K562 (cell line): ENCODE results near the gene CZIB. TPM values are rescaled to one million over a fixed set of nuclear protein-coding genes. Genes with fewer than 3 reads are reported as not detected.

Experiments
- ATAC-seq: fragments of 200-7000 bp; cut with Tn5 transposase; 3 replicates; pipeline ENCODE4 v1.9.1; 2020; ENCODE audit warnings: moderate library complexity
- BruUV-seq: library from RNA; stranded (reverse); fragments of 400-500 nt; replicated peaks from 2 replicates; lab custom pipeline; 2021; lab: Mats Ljungman, UMichigan
- CTCF ChIA-PET: fragments of 300-600 bp; formaldehyde crosslinking; extraction: SDS; loops from one replicate; lab custom pipeline; 2021; ENCODE audit warnings: low intra/inter-chr PET ratio; lab: Yijun Ruan, JAX
- POLR2A ChIA-PET: fragments of 300-600, 350-650 bp; sonication (Branson Sonifier 250); formaldehyde crosslinking; extraction: SDS; loops from one replicate; lab custom pipeline; 2021; ENCODE audit warnings: antibody characterized with exemption, inconsistent platforms; lab: Yijun Ruan, JAX
- DNase-seq, 4 experiments: peaks; one replicate each; pipeline versions ENCODE4 v3.0.0 to v3.0.0-alpha.2; 2011 to 2018; ENCODE audit warnings: low spot score in 3 of 4, mixed read lengths in 3 of 4; ENCODE audit errors: extremely low read depth in 1 of 4
- FAIRE-seq: peaks from 2 replicates; lab custom pipeline; 2011; peaks lifted over from hg19 to GRCh38; lab: Jason Lieb, UNC
- H2AFZ ChIP-seq: 2 replicates; pipeline ENCODE4 v1.6.0; 2011; ENCODE audit warnings: low read depth, low read length, control low read depth, inconsistent platforms
- H3K27ac ChIP-seq: fragments of 200-600 bp; 3 replicates; pipeline ENCODE4 v1.8.0; 2011; ENCODE audit warnings: low read depth, mild to moderate bottlenecking, control low read depth, inconsistent platforms, low read length, moderate library complexity, mixed read lengths; ENCODE audit errors: extremely low read depth
- H3K27me3 ChIP-seq, 2 experiments: fragments of 300-600 bp in 1 of 2; 2 replicates in 1 of 2; 3 replicates in 1 of 2; pipeline versions ENCODE4 v1.6.0 to v1.8.0; 2011; ENCODE audit warnings: inconsistent platforms in 2 of 2, low read length in 2 of 2, mild to moderate bottlenecking in 1 of 2, mixed read lengths in 1 of 2, moderate library complexity in 1 of 2; ENCODE audit not compliant: control insufficient read depth in 2 of 2, insufficient read depth in 2 of 2
- H3K36me3 ChIP-seq: fragments of 300-600 bp; 3 replicates; pipeline ENCODE4 v1.8.0; 2011; ENCODE audit warnings: mild to moderate bottlenecking, low read length, inconsistent platforms; ENCODE audit not compliant: control insufficient read depth, insufficient read depth
- H3K4me1 ChIP-seq, 2 experiments: fragments of 200-600 bp in 1 of 2; replicated peaks in 1 of 2; 2 replicates in 1 of 2; 3 replicates in 1 of 2; pipeline versions ENCODE4 v1.5.1 to v1.8.0; 2011; ENCODE audit warnings: inconsistent platforms in 2 of 2, low read length in 2 of 2, mild to moderate bottlenecking in 1 of 2, mixed read lengths in 1 of 2, moderate library complexity in 1 of 2; ENCODE audit not compliant: control insufficient read depth in 2 of 2, insufficient read depth in 2 of 2
- H3K4me2 ChIP-seq: 2 replicates; pipeline ENCODE4 v1.6.1; 2011; ENCODE audit warnings: low read length, control low read depth, inconsistent platforms, mixed read lengths; ENCODE audit not compliant: insufficient read depth
- H3K4me3 ChIP-seq: fragments of 200-600 bp; sonication (generic), shearing (Covaris generic); 2 replicates; pipeline ENCODE4 v1.5.1; 2016; ENCODE audit warnings: control low read depth, inconsistent platforms
- H3K79me2 ChIP-seq: fragments of 200-600 bp; 3 replicates; pipeline ENCODE4 v1.8.0; 2011; ENCODE audit warnings: low read length, inconsistent platforms; ENCODE audit not compliant: control insufficient read depth, insufficient read depth
- H3K9ac ChIP-seq, 2 experiments: 2 replicates each; pipeline versions ENCODE4 v1.6.0 to v1.6.1; 2011; ENCODE audit warnings: low read depth in 2 of 2, low read length in 2 of 2, control low read depth in 1 of 2, inconsistent platforms in 1 of 2, mild to moderate bottlenecking in 1 of 2, mixed read lengths in 1 of 2; ENCODE audit not compliant: insufficient read depth in 1 of 2
- H3K9me1 ChIP-seq: one replicate; pipeline ENCODE4 v1.6.0; 2011; ENCODE audit warnings: inconsistent platforms, mild to moderate bottlenecking, low read length, moderate library complexity; ENCODE audit not compliant: control insufficient read depth, insufficient read depth
- H3K9me3 ChIP-seq: replicated peaks from 2 replicates; pipeline ENCODE4 v1.5.1; 2011; ENCODE audit warnings: low read depth, low read length, inconsistent platforms; ENCODE audit not compliant: control insufficient read depth, insufficient read depth
- H4K20me1 ChIP-seq: replicated peaks from 2 replicates; pipeline ENCODE4 v1.6.1; 2011; ENCODE audit warnings: low read length, inconsistent platforms, mixed read lengths; ENCODE audit not compliant: control insufficient read depth, insufficient read depth
- CHCHD3 ChIP-seq: fragments of 250-450 bp; sonication (Bioruptor Pico); IDR thresholded peaks from 2 replicates; pipeline ENCODE4 v2.1.2; 2022; ENCODE audit warnings: mild to moderate bottlenecking
- FOXP4 ChIP-seq: sonication (generic); formaldehyde crosslinking; IDR thresholded peaks from 2 replicates; pipeline ENCODE4 v1.8.0; 2022; ENCODE audit warnings: mild to moderate bottlenecking, missing genetic modification reagents, borderline replicate concordance
- HMG20B ChIP-seq: fragments of 250-450 bp; sonication (Bioruptor Pico); IDR thresholded peaks from 2 replicates; pipeline ENCODE4 v1.5.0; 2021; ENCODE audit warnings: mild to moderate bottlenecking
- ILK ChIP-seq: fragments of 450-650 bp; IDR thresholded peaks from 2 replicates; pipeline ENCODE4 v1.6.1; 2016; ENCODE audit warnings: missing genetic modification characterization, low read depth, mild to moderate bottlenecking, missing compliant biosample characterization, moderate library complexity, borderline replicate concordance
- MITF ChIP-seq: IDR thresholded peaks from 2 replicates; pipeline ENCODE4 v1.6.1; 2014; ENCODE audit warnings: antibody characterized with exemption
- NR3C1 ChIP-seq: sonication (generic); formaldehyde crosslinking; IDR thresholded peaks from 2 replicates; pipeline ENCODE4 v1.8.1; 2022; ENCODE audit warnings: missing genetic modification reagents
- RREB1 ChIP-seq: fragments of 250-450 bp; sonication (Bioruptor Pico); IDR thresholded peaks from 2 replicates; pipeline ENCODE4 v1.4.0; 2020
- SRSF1 ChIP-seq: fragments of 200-400 bp; formaldehyde crosslinking; IDR thresholded peaks from 2 replicates; pipeline ENCODE4 v1.6.1; 2017; ENCODE audit warnings: mild to moderate bottlenecking, low read depth, low read length, moderate library complexity
- TARDBP ChIP-seq: fragments of 450-650 bp; IDR thresholded peaks from 2 replicates; pipeline ENCODE4 v1.6.1; 2016
- ZFP30 ChIP-seq: fragments of 250-450 bp; sonication (Bioruptor Pico); IDR thresholded peaks from 2 replicates; pipeline ENCODE4 v1.8.0; 2022; ENCODE audit warnings: moderate library complexity, mild to moderate bottlenecking, inconsistent platforms, borderline replicate concordance
- ZNF347 ChIP-seq: fragments of 450-650 bp; formaldehyde crosslinking; IDR thresholded peaks from 2 replicates; pipeline ENCODE4 v1.4.0; 2020; ENCODE audit warnings: low read depth, mild to moderate bottlenecking, moderate library complexity
- WGBS: fragments of 100-300 bp; shearing (Covaris generic); methylation state at CpG from one replicate; pipeline ENCODE4 v1.1.6; 2016; ENCODE audit warnings: low coverage, mixed read lengths; ENCODE audit not compliant: insufficient coverage; ENCODE audit errors: missing lambda C conversion rate; 5-methylcytosine and 5-hydroxymethylcytosine counted together
- in situ Hi-C: fragments of 300-500 bp; cut with MboI; formaldehyde crosslinking; loops from 4 replicates; pipeline ENCODE4 v1.15.0; 2018; ENCODE audit warnings: inconsistent platforms, mixed read lengths
- intact Hi-C: fragments of 100-400 bp; cut with micrococcal nuclease; formaldehyde crosslinking; loops from 2 replicates; pipeline ENCODE4 v1.14.2; 2022
- polyA plus RNA-seq, 8 experiments: library from polyadenylated mRNA; depleted of rRNA in 4 of 8; stranded (reverse) in 5 of 8; unstranded in 3 of 8; fragments of >200 nt; fragmentation: Nextera tagmentation in 2 of 8; fragmentation: Illumina TruSeq in 1 of 8; extraction: Ambion mirVana in 2 of 8; extraction: Trizol in 1 of 8; gene quantifications; 2 replicates each; pipeline versions ENCODE4 v1.2.1 to v1.2.3, GENCODE V29; 2011 to 2014; ENCODE audit warnings: inconsistent platforms in 1 of 8, missing spikeins in 1 of 8
- total RNA-seq, 7 experiments: library from RNA; depleted of rRNA in 6 of 7; stranded (reverse); fragments of >200 nt in 6 of 7; fragmentation: Illumina TruSeq in 2 of 7; extraction: Trizol in 2 of 7; gene quantifications; 2 replicates each; pipeline versions ENCODE4 v1.2.1 to v1.2.3, GENCODE V29; 2011 to 2021; ENCODE audit warnings: low replicate concordance in 1 of 7

CZIB gene
- total and polyA plus RNA-seq, 9 of the 15 experiments (the other 6 are each of a cell fraction or from before 2014, with no cell fraction given), result 52.6 to 111 (median 80.0) TPM

- CTCF ChIA-PET, result interaction anchor here (1.7 kb wide), 1 partner anchor 277 kb away, joined by 8 read pairs; no protein-coding TSS in a partner anchor
- in situ Hi-C loops, result loop anchor here (10.0 to 25.0 kb wide), 2 partner anchors 270 to 478 kb away; partner anchors contain the start of gene ECHDC2
- BruUV-seq, result no TSS peak
- no peak for TF ChIP-seq ZNF347 (CRISPR knock-in tag)
- no peak for TF ChIP-seq TARDBP
- TF ChIP-seq SRSF1, result no peak
- no peak for TF ChIP-seq FOXP4 (CRISPR knock-in tag)
- TF ChIP-seq RREB1 (CRISPR knock-in tag), result no peak
- TF ChIP-seq HMG20B (CRISPR knock-in tag), result no peak
- TF ChIP-seq CHCHD3 (CRISPR knock-in tag), result no peak
- no peak for TF ChIP-seq MITF
- no peak for TF ChIP-seq ILK (tag)
- TF ChIP-seq NR3C1 (CRISPR knock-in tag), result no peak
- no peak for TF ChIP-seq ZFP30 (CRISPR knock-in tag)
Observed at GRCh38 chr1:53182716-53183094, 37.7 kb downstream of the CZIB start.

More at GRCh38 chr1:53182716-53183094, 37.7 kb downstream of the CZIB start:
- peaks cover 16 to 34% of the 10 kb centered on the region in 2 experiments for H3K4me1 ChIP-seq
- no peaks in the 10 kb centered on the region for H3K9me3 ChIP-seq
- peak overlapping the region; percentile 61 for H3K4me2 ChIP-seq
- no peaks in the 10 kb centered on the region for H3K9me1 ChIP-seq
- no peak for DNase-seq
- H3K27ac ChIP-seq, result peak overlapping the region; percentile 59; the same call in 1 of the 3 replicates
- peak; percentile 2; the same call in 1 of the 3 replicates for ATAC-seq
- no peak overlapping the region for H3K4me3 ChIP-seq
- H3K79me2 ChIP-seq, result no peaks in the 10 kb centered on the region
- peak overlapping the region; percentile 93 for H2AFZ ChIP-seq
- no peaks in the 10 kb centered on the region for H3K36me3 ChIP-seq
- H3K27me3 ChIP-seq, result peaks cover 14 to 33% of the 10 kb centered on the region in 2 experiments; a peak in 4 of 5 replicates
- peak overlapping the region; percentile 32 to 42; a peak in 3 of 4 replicates for H3K9ac ChIP-seq
- intact Hi-C loops, result loop anchor here (2.0 kb wide), 2 partner anchors 56 to 270 kb away; no protein-coding TSS in a partner anchor
- no peak for FAIRE-seq
- 13% methylated on average over 3 of the region's 3 CpGs for WGBS
- POLR2A ChIA-PET, result interaction anchor here (1.1 to 4.3 kb wide), 3 partner anchors 9 to 18 kb away, joined by 5 to 19 read pairs (median 5); no protein-coding TSS in a partner anchor
- no peaks in the 10 kb centered on the region for H4K20me1 ChIP-seq
